ENCODE measurements around the gene B9D1.

DNA sequence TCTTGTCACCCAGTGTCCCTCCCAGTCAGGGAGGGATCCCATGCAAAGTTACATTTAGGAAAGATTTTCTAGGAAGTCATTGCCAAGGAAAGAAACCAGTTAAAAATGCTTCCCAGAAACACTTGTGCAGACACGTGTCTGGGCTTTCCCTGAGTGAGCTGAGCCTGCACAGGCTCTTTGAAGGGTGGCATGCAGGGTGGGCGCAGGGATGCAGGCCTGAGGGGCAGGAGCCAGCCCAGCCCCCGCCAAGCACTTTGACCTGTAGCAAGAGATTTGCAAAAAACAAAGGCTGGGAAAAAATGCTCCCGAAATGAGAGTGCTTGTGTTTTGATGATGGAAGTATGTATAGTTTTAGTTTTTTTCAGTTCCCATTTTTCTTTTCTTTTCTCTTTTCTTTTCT lies 52.4 kb downstream of the B9D1 start:
- TF ChIP-seq, protein P1, sequence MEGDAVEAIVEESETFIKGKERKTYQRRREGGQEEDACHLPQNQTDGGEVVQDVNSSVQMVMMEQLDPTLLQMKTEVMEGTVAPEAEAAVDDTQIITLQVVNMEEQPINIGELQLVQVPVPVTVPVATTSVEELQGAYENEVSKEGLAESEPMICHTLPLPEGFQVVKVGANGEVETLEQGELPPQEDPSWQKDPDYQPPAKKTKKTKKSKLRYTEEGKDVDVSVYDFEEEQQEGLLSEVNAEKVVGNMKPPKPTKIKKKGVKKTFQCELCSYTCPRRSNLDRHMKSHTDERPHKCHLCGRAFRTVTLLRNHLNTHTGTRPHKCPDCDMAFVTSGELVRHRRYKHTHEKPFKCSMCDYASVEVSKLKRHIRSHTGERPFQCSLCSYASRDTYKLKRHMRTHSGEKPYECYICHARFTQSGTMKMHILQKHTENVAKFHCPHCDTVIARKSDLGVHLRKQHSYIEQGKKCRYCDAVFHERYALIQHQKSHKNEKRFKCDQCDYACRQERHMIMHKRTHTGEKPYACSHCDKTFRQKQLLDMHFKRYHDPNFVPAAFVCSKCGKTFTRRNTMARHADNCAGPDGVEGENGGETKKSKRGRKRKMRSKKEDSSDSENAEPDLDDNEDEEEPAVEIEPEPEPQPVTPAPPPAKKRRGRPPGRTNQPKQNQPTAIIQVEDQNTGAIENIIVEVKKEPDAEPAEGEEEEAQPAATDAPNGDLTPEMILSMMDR (IDR thresholded peaks at IDR 0.05) = no peak
- TF ChIP-seq POLR2A (IDR thresholded peaks at IDR 0.05) = no peak

Data from heart left ventricle (tissue), 13 donors.